Measurements from ENCODE around the gene SLC39A11.

GRCh38 chr17:72916991-72917390 is 175.5 kb downstream of the SLC39A11 start:
- no peak for TF ChIP-seq CTCF (CRISPR knock-in tag; IDR thresholded peaks at IDR 0.05)
- TF ChIP-seq ZNF788 (CRISPR knock-in tag; IDR thresholded peaks at IDR 0.05; ENCODE audit: borderline replicate concordance): no peak
- TF ChIP-seq ZNF225 (CRISPR knock-in tag; IDR thresholded peaks at IDR 0.05): no peak
- TF ChIP-seq ATM (IDR thresholded peaks at IDR 0.05; ENCODE audit: borderline replicate concordance): no peak
- TF ChIP-seq POLR2A (IDR thresholded peaks at IDR 0.05; ENCODE audit: insufficient read depth in 1 of 2, low read depth in 2 of 2, low read length in 2 of 2): no peak
- no peak for TF ChIP-seq TERF1 (CRISPR knock-in tag; IDR thresholded peaks at IDR 0.05)
- no peak for TF ChIP-seq FOXA1 (IDR thresholded peaks at IDR 0.05)
- no peak for TF ChIP-seq FOXA1 (CRISPR knock-in tag; IDR thresholded peaks at IDR 0.05)
- TF ChIP-seq ZNF570 (CRISPR knock-in tag; IDR thresholded peaks at IDR 0.05; ENCODE audit: borderline replicate concordance): no peak
- no peak for TF ChIP-seq ZNF841 (CRISPR knock-in tag; IDR thresholded peaks at IDR 0.05; ENCODE audit: borderline replicate concordance)
- no peak for TF ChIP-seq ZZZ3 (CRISPR knock-in tag; IDR thresholded peaks at IDR 0.05; ENCODE audit: borderline replicate concordance)
- no peak for TF ChIP-seq ZNF232 (CRISPR knock-in tag; IDR thresholded peaks at IDR 0.05; ENCODE audit: borderline replicate concordance)
- TF ChIP-seq CC2D1A (CRISPR knock-in tag; IDR thresholded peaks at IDR 0.05): no peak
- no peak for TF ChIP-seq GLMP (CRISPR knock-in tag; IDR thresholded peaks at IDR 0.05; ENCODE audit: borderline replicate concordance)
- no peak for TF ChIP-seq POLR2AphosphoS5 (IDR thresholded peaks at IDR 0.05; ENCODE audit: low read depth, low read length)

All from HepG2 (cell line).